ENCODE results near the gene SRMS. TPM values are rescaled to one million over a fixed set of nuclear protein-coding genes. Genes with fewer than 3 reads are reported as not detected.

SRMS gene
- total RNA-seq (2014; rRNA removed), result not detected in 2 replicates
- polyA plus RNA-seq (2012), result not detected

GRCh38 chr20:63547725-63548480 lies at the start of gene SRMS:
Gene SRMS (minus strand): TSS chr20:63547749. CDS start chr20:63547463, 286 bp downstream.
- no peak for DNase-seq (ENCODE audit: low read depth)

GRCh38 chr20:63596423-63596822 lies 48.9 kb upstream of the SRMS start:
- no peak for DNase-seq (ENCODE audit: low read depth)

GRCh38 chr20:63595416-63596127 lies 48.0 kb upstream of the SRMS start:
- DNase-seq (ENCODE audit: low read depth), result no peak

GRCh38 chr20:63594043-63594561 lies 46.6 kb upstream of the SRMS start:
- no peak for DNase-seq (ENCODE audit: low read depth)

GRCh38 chr20:63592661-63593060 lies 45.1 kb upstream of the SRMS start:
- no peak for DNase-seq (ENCODE audit: low read depth)

GRCh38 chr20:63591786-63592355 lies 44.3 kb upstream of the SRMS start:
- DNase-seq (ENCODE audit: low read depth), result no peak

- DNase-seq (ENCODE audit: low read depth), result no peak
These were observed 43.6 kb upstream of the SRMS start for GRCh38 chr20:63591147-63591533.

- DNase-seq (ENCODE audit: low read depth), result no peak
These were observed 42.9 kb upstream of the SRMS start for GRCh38 chr20:63590218-63591146.

GRCh38 chr20:63589261-63590217 lies 42.0 kb upstream of the SRMS start:
- no peak for DNase-seq (ENCODE audit: low read depth)

- no peak for DNase-seq (ENCODE audit: low read depth)
These were observed 41.1 kb upstream of the SRMS start for GRCh38 chr20:63588641-63589041.

- no peak for DNase-seq (ENCODE audit: low read depth)
These were observed 40.4 kb upstream of the SRMS start for GRCh38 chr20:63587776-63588591.

- no peak for DNase-seq (ENCODE audit: low read depth)
These were observed 39.7 kb upstream of the SRMS start for GRCh38 chr20:63587256-63587655.

- DNase-seq (ENCODE audit: low read depth), result no peak
These were observed 39.2 kb upstream of the SRMS start for GRCh38 chr20:63586797-63587196.

- DNase-seq (ENCODE audit: low read depth), result no peak
These were observed 38.3 kb upstream of the SRMS start for GRCh38 chr20:63585616-63586565.

GRCh38 chr20:63582382-63583063 lies 35.0 kb upstream of the SRMS start:
- DNase-seq (ENCODE audit: low read depth), result no peak

- peak; percentile 27 for DNase-seq (ENCODE audit: low read depth)
These were observed 33.4 kb upstream of the SRMS start for GRCh38 chr20:63580796-63581461.
